ENCODE results near the gene GPR82. TPM values are rescaled to one million over a fixed set of nuclear protein-coding genes. Genes with fewer than 3 reads are reported as not detected.

The GPR82 gene
- total and polyA plus RNA-seq, 10 of the 15 experiments (the other 5 are each of a cell fraction or from before 2014, with no cell fraction given) = 0.23 to 1.7 (median 0.56) TPM

DNA sequence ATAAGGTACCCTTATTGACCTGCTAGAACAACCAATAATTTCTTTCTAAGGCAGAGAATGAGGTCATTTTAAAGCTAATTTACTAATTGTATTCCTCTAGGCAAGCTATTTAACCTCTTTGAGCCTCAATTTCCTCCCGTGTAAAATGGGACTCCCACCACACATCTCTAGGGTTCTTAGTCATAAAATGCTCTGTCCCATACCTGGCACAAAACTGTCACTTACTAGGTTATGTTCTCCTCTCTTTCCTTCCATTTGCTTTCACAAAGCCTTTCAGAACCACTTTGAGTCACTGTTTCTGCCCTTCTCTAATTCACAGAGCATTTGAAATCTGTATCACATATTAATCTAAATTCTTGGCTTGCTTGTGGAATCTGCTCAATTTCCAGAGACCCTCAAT lies 2.4 kb upstream of the GPR82 start:
- Histone ChIP-seq H3K36me3 (ENCODE audit: control insufficient read depth in 2 of 2, insufficient read depth in 2 of 2, low read length in 1 of 2) (no peaks in the 10 kb centered on the region), H3K4me2 (ENCODE audit: control insufficient read depth, insufficient read depth) (no peak overlapping the region), H4K20me1 (ENCODE audit: control insufficient read depth, insufficient read depth) (no peaks in the 10 kb centered on the region), H3K4me3 (no peak overlapping the region), H3K27me3 (replicated peaks in 1 of 2; ENCODE audit: control insufficient read depth in 2 of 2, insufficient read depth in 2 of 2, low read length in 1 of 2) (no peaks in the 10 kb centered on the region), H3K4me1 (ENCODE audit: control insufficient read depth, insufficient read depth, low read length) (peaks cover 28% of the 10 kb centered on the region), H3K79me2 (ENCODE audit: control insufficient read depth, insufficient read depth, low read length) (no peaks in the 10 kb centered on the region), H3K27ac (ENCODE audit: control insufficient read depth, insufficient read depth) (no peak overlapping the region; the same call in 1 of the 2 replicates), H3K9ac (ENCODE audit: control insufficient read depth, insufficient read depth, low read length) (no peak overlapping the region), H2AFZ (ENCODE audit: control insufficient read depth, low read depth, low read length) (no peak overlapping the region), H3K9me3 (replicated peaks; ENCODE audit: control insufficient read depth, insufficient read depth, low read length) (peaks cover 8% of the 10 kb centered on the region; the same call in 2 of the 3 replicates)
- SMC1A ChIA-PET (ENCODE audit: uncharacterized antibody, unreplicated experiment) = interaction anchor here (0.7 to 1.9 kb wide), 3 partner anchors 8 to 18 kb away, joined by 3 to 4 read pairs (median 3); no protein-coding TSS in a partner anchor
- POLR2A ChIA-PET = no interaction called here
- no peak for TF ChIP-seq HCFC1 (IDR thresholded peaks at IDR 0.05; ENCODE audit: low read length)
- TF ChIP-seq, protein P1, sequence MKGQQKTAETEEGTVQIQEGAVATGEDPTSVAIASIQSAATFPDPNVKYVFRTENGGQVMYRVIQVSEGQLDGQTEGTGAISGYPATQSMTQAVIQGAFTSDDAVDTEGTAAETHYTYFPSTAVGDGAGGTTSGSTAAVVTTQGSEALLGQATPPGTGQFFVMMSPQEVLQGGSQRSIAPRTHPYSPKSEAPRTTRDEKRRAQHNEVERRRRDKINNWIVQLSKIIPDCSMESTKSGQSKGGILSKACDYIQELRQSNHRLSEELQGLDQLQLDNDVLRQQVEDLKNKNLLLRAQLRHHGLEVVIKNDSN (IDR thresholded peaks at IDR 0.05; ENCODE audit: borderline replicate concordance, extremely low read length, insufficient read depth, low read depth, low read length) = no peak
- no peak for TF ChIP-seq GATAD2B (conservative IDR thresholded peaks at IDR 0.05; ENCODE audit: low read depth)
- TF ChIP-seq, protein P2, sequence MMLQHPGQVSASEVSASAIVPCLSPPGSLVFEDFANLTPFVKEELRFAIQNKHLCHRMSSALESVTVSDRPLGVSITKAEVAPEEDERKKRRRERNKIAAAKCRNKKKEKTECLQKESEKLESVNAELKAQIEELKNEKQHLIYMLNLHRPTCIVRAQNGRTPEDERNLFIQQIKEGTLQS (IDR thresholded peaks at IDR 0.05; ENCODE audit: borderline replicate concordance, extremely low read depth, low read depth, low read length) = no peak
- in situ Hi-C loops (cut with MboI) = no loop called here
- ATAC-seq (peak; percentile 20), FAIRE-seq (peak; percentile 62), DNase-seq (ENCODE audit: low read depth, low spot score) (no peak)
- CTCF ChIA-PET = interaction anchor here (1.9 kb wide), 1 partner anchor 38 kb away, joined by 6 read pairs; no protein-coding TSS in a partner anchor
- RAD21 ChIA-PET (ENCODE audit: unreplicated experiment) = no interaction called here
- WGBS (ENCODE audit: insufficient coverage, insufficient replicate concordance, low lambda C conversion rate, missing lambda C conversion rate) = 0% methylated on average over 1 of the region's 1 CpG
- BruUV-seq (replicated peaks) = no TSS peak
- intact Hi-C loops (cut with micrococcal nuclease; ENCODE audit: unreplicated experiment) = loop anchor here (2.0 to 5.0 kb wide), 2 partner anchors 15 to 49 kb away; no protein-coding TSS in a partner anchor

DNA sequence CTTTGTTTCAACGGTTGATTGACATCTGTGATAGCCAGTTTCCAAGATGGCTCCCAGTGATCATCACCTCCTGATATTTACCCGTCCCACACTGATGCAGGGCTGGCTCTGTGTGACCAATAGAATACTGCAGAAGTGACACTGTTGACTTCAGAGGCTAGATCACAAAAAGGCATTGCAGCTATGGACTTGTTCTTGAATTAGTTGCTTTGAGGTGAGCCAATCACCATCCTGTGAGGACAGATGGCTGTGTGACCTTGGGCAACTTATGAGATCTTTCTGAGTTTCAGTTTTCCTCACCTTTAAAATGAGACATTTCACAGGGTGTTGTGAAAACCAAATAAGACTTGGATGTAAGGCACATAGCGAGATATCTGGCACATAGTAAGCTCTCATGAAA lies 1.8 kb upstream of the GPR82 start:
- H3K27ac ChIP-seq (ENCODE audit: control insufficient read depth, insufficient read depth) = no peak overlapping the region; the same call in 1 of the 2 replicates
- no peak overlapping the region for H3K4me2 ChIP-seq (ENCODE audit: control insufficient read depth, insufficient read depth)
- H3K9ac ChIP-seq (ENCODE audit: control insufficient read depth, insufficient read depth, low read length) = no peak overlapping the region
- no peak for ATAC-seq
- 17% methylated on average over 3 of the region's 3 CpGs for WGBS (ENCODE audit: insufficient coverage, insufficient replicate concordance, low lambda C conversion rate, missing lambda C conversion rate)
- no peak for DNase-seq (ENCODE audit: low read depth, low spot score)
- RAD21 ChIA-PET (ENCODE audit: unreplicated experiment) = no interaction called here
- POLR2A ChIA-PET = no interaction called here
- intact Hi-C loops (cut with micrococcal nuclease; ENCODE audit: unreplicated experiment) = loop anchor here (5.0 kb wide), 1 partner anchor 50 kb away; no protein-coding TSS in a partner anchor
- in situ Hi-C loops (cut with MboI) = no loop called here
- peak; percentile 65 for FAIRE-seq
- no peaks in the 10 kb centered on the region for H3K79me2 ChIP-seq (ENCODE audit: control insufficient read depth, insufficient read depth, low read length)
- no peaks in the 10 kb centered on the region for H4K20me1 ChIP-seq (ENCODE audit: control insufficient read depth, insufficient read depth)
- TF ChIP-seq ZNF207 (IDR thresholded peaks at IDR 0.05; ENCODE audit: borderline replicate concordance) = no peak
- TF ChIP-seq NFYB (IDR thresholded peaks at IDR 0.05; ENCODE audit: insufficient read depth, low read depth, low read length) = peak; percentile 36; the same call in 1 of the 2 replicates
- TF ChIP-seq YY1 (IDR thresholded peaks at IDR 0.05; ENCODE audit: low read depth, low read length) = 0 out of 2 replicates have a peak, but pooled peaks have one; percentile 57
- SMC1A ChIA-PET (ENCODE audit: uncharacterized antibody, unreplicated experiment) = interaction anchor here (0.7 to 1.9 kb wide), 2 partner anchors 8 to 9 kb away, joined by 3 to 4 read pairs; no protein-coding TSS in a partner anchor
- H3K4me3 ChIP-seq = no peak overlapping the region
- H2AFZ ChIP-seq (ENCODE audit: control insufficient read depth, low read depth, low read length) = no peak overlapping the region
- peaks cover 7% of the 10 kb centered on the region; the same call in 2 of the 3 replicates for H3K9me3 ChIP-seq (replicated peaks; ENCODE audit: control insufficient read depth, insufficient read depth, low read length)
- peaks cover 28% of the 10 kb centered on the region for H3K4me1 ChIP-seq (ENCODE audit: control insufficient read depth, insufficient read depth, low read length)
- CTCF ChIA-PET = interaction anchor here (1.9 kb wide), 1 partner anchor 37 kb away, joined by 6 read pairs; no protein-coding TSS in a partner anchor
- H3K36me3 ChIP-seq (ENCODE audit: control insufficient read depth in 2 of 2, insufficient read depth in 2 of 2, low read length in 1 of 2) = no peaks in the 10 kb centered on the region
- no peaks in the 10 kb centered on the region for H3K27me3 ChIP-seq (replicated peaks in 1 of 2; ENCODE audit: control insufficient read depth in 2 of 2, insufficient read depth in 2 of 2, low read length in 1 of 2)
- BruUV-seq (replicated peaks) = no TSS peak

All from GM12878 (cell line).